ENCODE measurements around the gene TMED10. TPM values are rescaled to one million over a fixed set of nuclear protein-coding genes. Genes with fewer than 3 reads are reported as not detected.

Gene TMED10
- total RNA-seq, 1 donor from 2014 or later = 220 TPM

DNA sequence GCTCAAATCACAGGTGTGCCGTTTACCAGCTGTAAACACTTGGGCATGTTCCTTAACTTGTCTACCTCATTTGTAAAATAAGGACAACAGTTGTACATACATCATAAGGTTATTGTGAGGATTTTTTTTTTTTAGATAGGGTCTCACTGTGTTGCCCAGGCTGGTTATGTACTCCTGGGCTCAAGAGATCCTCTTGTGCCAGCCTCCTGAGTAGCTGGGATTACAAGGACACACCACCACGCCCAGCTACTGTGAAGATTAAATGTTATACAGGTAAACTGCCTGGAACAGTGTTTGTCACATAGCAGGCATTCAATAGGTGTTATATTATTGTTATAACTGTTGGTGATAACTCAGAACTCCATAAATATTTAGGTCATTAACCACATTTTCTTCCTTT is 12.7 kb downstream of the TMED10 start:
- H3K4me2 ChIP-seq = no peak overlapping the region
- no peak overlapping the region for H3K27ac ChIP-seq
- Mint-ChIP-seq H3K4me1 (peaks cover 7% of the 10 kb centered on the region), H3K27ac (no peak overlapping the region), H3K27me3 (ENCODE audit: insufficient read depth, low read depth) (no peaks in the 10 kb centered on the region), H3K4me3 (no peak overlapping the region), H3K9me3 (no peaks in the 10 kb centered on the region), H3K36me3 (peaks cover 3% of the 10 kb centered on the region)
- H3K4me1 ChIP-seq = no peaks in the 10 kb centered on the region
- no peak for DNase-seq (ENCODE audit: low spot score)
- H3K36me3 ChIP-seq = no peaks in the 10 kb centered on the region
- no peak overlapping the region for H2AFZ ChIP-seq (replicated peaks)
- TF ChIP-seq EZH2 (IDR thresholded peaks at IDR 0.05) (no peak), EZH2phosphoT487 (IDR thresholded peaks at IDR 0.05) (no peak)
- TF ChIP-seq, protein P1, sequence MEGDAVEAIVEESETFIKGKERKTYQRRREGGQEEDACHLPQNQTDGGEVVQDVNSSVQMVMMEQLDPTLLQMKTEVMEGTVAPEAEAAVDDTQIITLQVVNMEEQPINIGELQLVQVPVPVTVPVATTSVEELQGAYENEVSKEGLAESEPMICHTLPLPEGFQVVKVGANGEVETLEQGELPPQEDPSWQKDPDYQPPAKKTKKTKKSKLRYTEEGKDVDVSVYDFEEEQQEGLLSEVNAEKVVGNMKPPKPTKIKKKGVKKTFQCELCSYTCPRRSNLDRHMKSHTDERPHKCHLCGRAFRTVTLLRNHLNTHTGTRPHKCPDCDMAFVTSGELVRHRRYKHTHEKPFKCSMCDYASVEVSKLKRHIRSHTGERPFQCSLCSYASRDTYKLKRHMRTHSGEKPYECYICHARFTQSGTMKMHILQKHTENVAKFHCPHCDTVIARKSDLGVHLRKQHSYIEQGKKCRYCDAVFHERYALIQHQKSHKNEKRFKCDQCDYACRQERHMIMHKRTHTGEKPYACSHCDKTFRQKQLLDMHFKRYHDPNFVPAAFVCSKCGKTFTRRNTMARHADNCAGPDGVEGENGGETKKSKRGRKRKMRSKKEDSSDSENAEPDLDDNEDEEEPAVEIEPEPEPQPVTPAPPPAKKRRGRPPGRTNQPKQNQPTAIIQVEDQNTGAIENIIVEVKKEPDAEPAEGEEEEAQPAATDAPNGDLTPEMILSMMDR (IDR thresholded peaks at IDR 0.05) = no peak
- H4K20me1 ChIP-seq (ENCODE audit: low read depth) = peaks cover 79% of the 10 kb centered on the region
- no peak overlapping the region for H3K9ac ChIP-seq
- no peaks in the 10 kb centered on the region for H3K27me3 ChIP-seq
- H3K9me3 ChIP-seq (ENCODE audit: low read depth) = no peaks in the 10 kb centered on the region
- H3K4me3 ChIP-seq = no peak overlapping the region
- peaks cover 98% of the 10 kb centered on the region for H3K79me2 ChIP-seq (ENCODE audit: low read depth)
- no peaks in the 10 kb centered on the region for H3F3A ChIP-seq (ENCODE audit: low read depth)

DNA sequence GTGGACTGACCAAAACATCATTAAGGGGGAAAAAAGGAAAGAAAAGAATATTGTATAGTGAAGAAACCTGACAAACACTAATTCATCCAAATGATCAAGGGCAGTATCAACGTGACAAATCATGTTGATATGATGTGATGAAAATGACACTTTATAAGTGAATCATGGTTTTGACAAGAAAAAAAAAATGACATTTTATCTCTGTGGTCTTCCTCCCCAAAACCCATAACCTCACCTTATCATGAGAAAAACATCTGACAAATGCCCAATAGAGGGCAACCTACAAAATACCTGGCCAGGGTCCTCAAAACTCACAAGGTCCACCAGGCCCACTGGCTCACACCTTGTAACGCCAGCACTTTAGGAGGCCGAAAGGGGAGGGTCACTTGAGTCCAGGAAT is 13.8 kb downstream of the TMED10 start:
- Histone ChIP-seq H3K36me3 (no peaks in the 10 kb centered on the region), H3K27ac (no peak overlapping the region), H4K20me1 (ENCODE audit: low read depth) (peaks cover 78% of the 10 kb centered on the region), H2AFZ (replicated peaks) (no peak overlapping the region), H3K4me1 (no peaks in the 10 kb centered on the region), H3F3A (ENCODE audit: low read depth) (no peaks in the 10 kb centered on the region), H3K9ac (no peak overlapping the region), H3K27me3 (no peaks in the 10 kb centered on the region), H3K79me2 (ENCODE audit: low read depth) (peaks cover 98% of the 10 kb centered on the region), H3K9me3 (ENCODE audit: low read depth) (no peaks in the 10 kb centered on the region), H3K4me3 (no peak overlapping the region), H3K4me2 (no peak overlapping the region)
- no peaks in the 10 kb centered on the region for H3K9me3 Mint-ChIP-seq
- TF ChIP-seq, protein P1 (IDR thresholded peaks at IDR 0.05) = no peak
- TF ChIP-seq EZH2phosphoT487 (IDR thresholded peaks at IDR 0.05) (no peak), EZH2 (IDR thresholded peaks at IDR 0.05) (no peak)
- H3K27me3 Mint-ChIP-seq (ENCODE audit: insufficient read depth, low read depth) = no peaks in the 10 kb centered on the region
- H3K4me1 Mint-ChIP-seq = peaks cover 7% of the 10 kb centered on the region
- H3K4me3 Mint-ChIP-seq = no peak overlapping the region
- DNase-seq (ENCODE audit: low spot score) = no peak
- H3K27ac Mint-ChIP-seq = no peak overlapping the region
- H3K36me3 Mint-ChIP-seq = peaks cover 3% of the 10 kb centered on the region

DNA sequence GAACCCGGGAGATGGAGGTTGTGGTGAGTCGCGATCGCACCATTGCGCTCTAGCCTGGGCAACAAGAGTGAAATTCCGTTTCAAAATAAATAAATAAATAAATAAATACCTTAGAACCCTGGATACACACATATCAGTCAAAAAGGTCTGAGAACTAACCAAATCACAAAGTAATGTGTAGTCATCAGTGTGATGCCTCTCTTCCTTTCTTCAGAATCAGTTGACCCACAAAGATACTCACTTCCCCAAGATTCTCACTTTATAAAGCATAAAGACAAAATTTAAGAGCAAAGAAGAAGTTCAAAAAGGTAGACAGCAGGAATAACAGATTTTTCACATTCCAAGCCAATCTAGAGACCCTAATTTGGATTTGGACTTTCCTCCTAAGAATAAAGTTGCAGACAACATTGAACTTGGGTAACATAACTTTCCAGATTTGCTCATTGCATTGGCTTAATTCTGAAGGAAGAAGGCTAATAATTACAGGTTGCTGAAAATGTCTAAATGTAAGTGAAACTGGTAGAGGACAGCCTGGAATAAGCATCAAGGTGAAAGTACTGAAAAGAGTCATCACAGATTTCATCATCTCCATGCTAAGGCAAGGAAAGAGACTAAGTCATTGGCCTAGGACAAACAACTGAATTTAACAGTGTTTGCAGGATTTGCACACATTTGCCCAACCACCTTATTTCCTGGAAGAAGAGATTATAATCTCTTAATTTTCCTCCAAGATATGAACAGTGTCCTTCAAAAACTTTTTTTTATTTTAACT is 17.4 kb downstream of the TMED10 start:
- H3K27ac ChIP-seq = no peak overlapping the region

More for the DNA sequence above, 17.4 kb downstream of the TMED10 start:
- Histone ChIP-seq H3F3A (ENCODE audit: low read depth) (no peaks in the 10 kb centered on the region), H3K4me3 (no peak overlapping the region), H2AFZ (replicated peaks) (no peak overlapping the region), H3K4me2 (no peak overlapping the region), H3K79me2 (ENCODE audit: low read depth) (peaks cover 99% of the 10 kb centered on the region), H4K20me1 (ENCODE audit: low read depth) (peaks cover 66% of the 10 kb centered on the region), H3K36me3 (no peaks in the 10 kb centered on the region), H3K27me3 (no peaks in the 10 kb centered on the region), H3K4me1 (no peaks in the 10 kb centered on the region), H3K9ac (no peak overlapping the region), H3K9me3 (ENCODE audit: low read depth) (no peaks in the 10 kb centered on the region)
- H3K27ac Mint-ChIP-seq = no peak overlapping the region
- peaks cover 7% of the 10 kb centered on the region for H3K36me3 Mint-ChIP-seq
- DNase-seq (ENCODE audit: low spot score) = no peak
- no peak for TF ChIP-seq EZH2 (IDR thresholded peaks at IDR 0.05)
- TF ChIP-seq, protein P1 (IDR thresholded peaks at IDR 0.05) = no peak
- H3K27me3 Mint-ChIP-seq (ENCODE audit: insufficient read depth, low read depth) = no peaks in the 10 kb centered on the region
- peaks cover 9% of the 10 kb centered on the region for H3K4me1 Mint-ChIP-seq
- no peak overlapping the region for H3K4me3 Mint-ChIP-seq
- no peaks in the 10 kb centered on the region for H3K9me3 Mint-ChIP-seq

All from neural progenitor cell (in vitro differentiated cells).